Uterus (tissue), 4 donors: Measurements from ENCODE around the gene RASL11B. TPM values are rescaled to one million over a fixed set of nuclear protein-coding genes. Genes with fewer than 3 reads are reported as not detected.

Source experiments
- DNase-seq, 2 donors: peaks; one replicate each; pipeline ENCODE4 v3.0.0-alpha.2; 2019 to 2020
- H3K27ac ChIP-seq, 2 donors: fragments of 200-600 bp; sonication (generic); 1 replicate in 1 of 2; 2 replicates in 1 of 2; pipeline ENCODE4 v1.5.1; 2016 to 2018
- H3K27me3 ChIP-seq, 2 donors: fragments of 200-600 bp; sonication (generic); one replicate each; pipeline ENCODE4 v1.5.1; 2018 to 2019; ENCODE audit warnings: control low read depth in 1 of 2
- H3K36me3 ChIP-seq, 2 donors: fragments of 200-600 bp; sonication (generic); one replicate each; pipeline ENCODE4 v1.5.1; 2019; ENCODE audit warnings: control low read depth in 1 of 2
- H3K4me1 ChIP-seq, 2 donors: fragments of 200-600 bp; sonication (generic); one replicate each; pipeline ENCODE4 v1.5.1; 2018 to 2019; ENCODE audit warnings: control low read depth in 1 of 2
- H3K4me3 ChIP-seq, 2 donors: fragments of 200-600 bp; sonication (generic); 1 replicate in 1 of 2; 2 replicates in 1 of 2; pipeline ENCODE4 v1.5.1; 2018 to 2019; ENCODE audit warnings: mild to moderate bottlenecking in 1 of 2
- H3K9me3 ChIP-seq, 2 donors: fragments of 200-600 bp; sonication (generic); one replicate each; pipeline ENCODE4 v1.5.1; 2019; ENCODE audit warnings: control low read depth in 1 of 2
- CTCF ChIP-seq, 4 experiments: fragments of 200-600 bp in 2 of 4; fragments of 450-650 bp in 2 of 4; sonication (generic) in 2 of 4; IDR thresholded peaks; one replicate each; pipeline ENCODE4 v1.5.1; 2016 to 2019; ENCODE audit warnings: antibody characterized with exemption in 4 of 4, mild to moderate bottlenecking in 2 of 4, moderate library complexity in 1 of 4
- POLR2A ChIP-seq, 2 donors: fragments of 450-650 bp; IDR thresholded peaks; one replicate each; pipeline ENCODE4 v1.6.1; 2016; ENCODE audit warnings: antibody characterized with exemption in 2 of 2, mild to moderate bottlenecking in 1 of 2, moderate library complexity in 1 of 2
- intact Hi-C: fragments of 100-400 bp; cut with DNase I; formaldehyde crosslinking; loops from one replicate; pipeline ENCODE4 v1.15.1; 2023; ENCODE audit warnings: low total_unique reads
- total RNA-seq, 4 donors: library from RNA; depleted of rRNA in 3 of 4; stranded (reverse); fragments of >200 nt in 3 of 4; gene quantifications; one replicate each; pipeline versions ENCODE4 v1.1.0 to v1.2.4, GENCODE V29; 2014 to 2023
- donor health status: DM: yes; HTN: yes; CAD: no.

RASL11B gene
- total RNA-seq, 4 donors from 2014 or later, result 0.29 to 36.4 (median 4.4) TPM

- Histone ChIP-seq H3K27me3 (no peaks in the 10 kb centered on the region), H3K4me3 (no peak overlapping the region), H3K27ac (no peak overlapping the region), H3K9me3 (no peaks in the 10 kb centered on the region), H3K4me1 (no peaks in the 10 kb centered on the region), H3K36me3 (no peaks in the 10 kb centered on the region)
- intact Hi-C loops, result no loop called here
- no peak for DNase-seq
- TF ChIP-seq CTCF (IDR thresholded peaks at IDR 0.05), result no peak
- no peak for TF ChIP-seq POLR2A (IDR thresholded peaks at IDR 0.05)
These were observed 48.0 kb downstream of the RASL11B start for GRCh38 chr4:52910115-52910514.

GRCh38 chr4:52911684-52912294, 49.7 kb downstream of the RASL11B start:
- H3K27ac ChIP-seq, result no peak overlapping the region
- no peaks in the 10 kb centered on the region for H3K36me3 ChIP-seq
- H3K9me3 ChIP-seq, result no peaks in the 10 kb centered on the region
- DNase-seq, result peak; percentile 53 to 62
- TF ChIP-seq CTCF (IDR thresholded peaks at IDR 0.05), result peak; percentile 14 to 54 (median 36)
- no peak for TF ChIP-seq POLR2A (IDR thresholded peaks at IDR 0.05)
- H3K27me3 ChIP-seq, result no peaks in the 10 kb centered on the region
- no peak overlapping the region for H3K4me3 ChIP-seq
- no peaks in the 10 kb centered on the region for H3K4me1 ChIP-seq
- intact Hi-C loops, result no loop called here

GRCh38 chr4:52912608-52913007, 50.5 kb downstream of the RASL11B start:
- Histone ChIP-seq H3K4me1 (no peaks in the 10 kb centered on the region), H3K27me3 (no peaks in the 10 kb centered on the region), H3K4me3 (no peak overlapping the region), H3K9me3 (no peaks in the 10 kb centered on the region), H3K27ac (no peak overlapping the region), H3K36me3 (no peaks in the 10 kb centered on the region)
- intact Hi-C loops, result no loop called here
- DNase-seq, result no peak
- no peak for TF ChIP-seq CTCF (IDR thresholded peaks at IDR 0.05)
- TF ChIP-seq POLR2A (IDR thresholded peaks at IDR 0.05), result no peak

- no peak overlapping the region for H3K27ac ChIP-seq
- no peaks in the 10 kb centered on the region for H3K9me3 ChIP-seq
- H3K4me3 ChIP-seq, result no peak overlapping the region
- H3K4me1 ChIP-seq, result no peaks in the 10 kb centered on the region
- no peak for DNase-seq
- H3K36me3 ChIP-seq, result no peaks in the 10 kb centered on the region
- intact Hi-C loops, result no loop called here
- TF ChIP-seq POLR2A (IDR thresholded peaks at IDR 0.05), result no peak
- TF ChIP-seq CTCF (IDR thresholded peaks at IDR 0.05), result no peak
- H3K27me3 ChIP-seq, result no peaks in the 10 kb centered on the region
These were observed 52.0 kb downstream of the RASL11B start for GRCh38 chr4:52914051-52914605.

- TF ChIP-seq POLR2A (IDR thresholded peaks at IDR 0.05) (no peak), CTCF (IDR thresholded peaks at IDR 0.05) (no peak)
- Histone ChIP-seq H3K27ac (no peak overlapping the region), H3K4me1 (no peaks in the 10 kb centered on the region), H3K27me3 (no peaks in the 10 kb centered on the region), H3K4me3 (no peak overlapping the region), H3K9me3 (no peaks in the 10 kb centered on the region), H3K36me3 (no peaks in the 10 kb centered on the region)
- DNase-seq, result no peak
- intact Hi-C loops, result no loop called here
These were observed 53.1 kb downstream of the RASL11B start for GRCh38 chr4:52915191-52915590.
